Measurements from ENCODE around the gene HOXA10.

- TF ChIP-seq PATZ1 (CRISPR knock-in tag; IDR thresholded peaks at IDR 0.05; ENCODE audit: borderline replicate concordance) (no peak), TSHZ2 (CRISPR knock-in tag; IDR thresholded peaks at IDR 0.05) (no peak), CSRNP3 (CRISPR knock-in tag; IDR thresholded peaks at IDR 0.05) (no peak), ZFP3 (CRISPR knock-in tag; IDR thresholded peaks at IDR 0.05) (no peak), ISL1 (CRISPR knock-in tag; IDR thresholded peaks at IDR 0.05) (no peak), POU6F1 (CRISPR knock-in tag; IDR thresholded peaks at IDR 0.05; ENCODE audit: borderline replicate concordance, low read depth) (no peak), ZNF8 (CRISPR knock-in tag; IDR thresholded peaks at IDR 0.05) (no peak), SNAI2 (CRISPR knock-in tag; IDR thresholded peaks at IDR 0.05) (no peak), ZFP30 (CRISPR knock-in tag; IDR thresholded peaks at IDR 0.05) (no peak), GLIS3 (CRISPR knock-in tag; IDR thresholded peaks at IDR 0.05) (no peak), PPARA (CRISPR knock-in tag; IDR thresholded peaks at IDR 0.05; ENCODE audit: borderline replicate concordance) (no peak), TCF4 (CRISPR knock-in tag; IDR thresholded peaks at IDR 0.05; ENCODE audit: borderline replicate concordance) (no peak), ZC3H10 (CRISPR knock-in tag; IDR thresholded peaks at IDR 0.05) (no peak)
These were observed 10.4 kb upstream of the HOXA10 start for GRCh38 chr7:27184337-27185012.
